Fibroblast of upper back skin (primary cell): ENCODE results near the gene SMARCC1.

Experiments
- DNase-seq: peaks from one replicate; pipeline ENCODE4 v3.0.0-alpha.2; 2013

Gene SMARCC1

DNA sequence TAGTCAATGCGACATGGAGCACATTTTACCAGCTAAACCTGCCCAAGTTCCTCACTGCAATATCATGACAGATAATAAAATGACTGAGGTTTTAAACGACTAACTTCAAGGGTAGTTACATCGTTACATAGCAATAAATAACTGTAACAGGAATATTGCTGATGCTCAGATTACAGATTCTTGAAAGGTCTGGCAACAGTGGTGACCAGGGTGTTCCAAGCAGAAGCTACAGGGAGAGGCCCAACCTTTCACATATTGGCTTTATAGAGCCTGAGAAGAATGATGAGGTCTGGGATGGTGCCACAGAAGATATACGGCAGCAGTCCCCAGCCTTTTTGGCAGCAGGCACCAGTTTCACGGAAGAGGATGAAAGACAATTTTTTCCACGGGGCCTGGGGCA, 151.9 kb downstream of the SMARCC1 start:
- no peak for DNase-seq

DNA sequence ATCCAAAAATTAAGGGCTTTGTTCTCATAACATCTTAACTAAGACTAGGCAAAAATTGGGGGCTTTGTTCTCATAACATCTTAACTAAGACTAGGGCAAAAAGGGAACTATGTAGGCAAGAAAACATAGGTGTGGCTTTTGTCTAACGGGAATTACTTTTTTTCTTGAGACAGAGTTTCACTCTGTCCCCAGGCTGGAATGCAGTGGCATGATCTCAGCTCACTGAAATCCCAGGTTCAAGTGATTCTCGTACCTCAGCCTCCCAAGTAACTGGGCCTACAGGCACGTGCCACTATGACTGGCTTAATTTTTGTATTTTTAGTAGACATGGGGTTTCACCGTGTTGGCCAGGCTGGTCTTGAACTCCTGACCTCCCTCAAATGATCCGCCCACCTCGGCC, 153.3 kb downstream of the SMARCC1 start:
- DNase-seq, result no peak

DNA sequence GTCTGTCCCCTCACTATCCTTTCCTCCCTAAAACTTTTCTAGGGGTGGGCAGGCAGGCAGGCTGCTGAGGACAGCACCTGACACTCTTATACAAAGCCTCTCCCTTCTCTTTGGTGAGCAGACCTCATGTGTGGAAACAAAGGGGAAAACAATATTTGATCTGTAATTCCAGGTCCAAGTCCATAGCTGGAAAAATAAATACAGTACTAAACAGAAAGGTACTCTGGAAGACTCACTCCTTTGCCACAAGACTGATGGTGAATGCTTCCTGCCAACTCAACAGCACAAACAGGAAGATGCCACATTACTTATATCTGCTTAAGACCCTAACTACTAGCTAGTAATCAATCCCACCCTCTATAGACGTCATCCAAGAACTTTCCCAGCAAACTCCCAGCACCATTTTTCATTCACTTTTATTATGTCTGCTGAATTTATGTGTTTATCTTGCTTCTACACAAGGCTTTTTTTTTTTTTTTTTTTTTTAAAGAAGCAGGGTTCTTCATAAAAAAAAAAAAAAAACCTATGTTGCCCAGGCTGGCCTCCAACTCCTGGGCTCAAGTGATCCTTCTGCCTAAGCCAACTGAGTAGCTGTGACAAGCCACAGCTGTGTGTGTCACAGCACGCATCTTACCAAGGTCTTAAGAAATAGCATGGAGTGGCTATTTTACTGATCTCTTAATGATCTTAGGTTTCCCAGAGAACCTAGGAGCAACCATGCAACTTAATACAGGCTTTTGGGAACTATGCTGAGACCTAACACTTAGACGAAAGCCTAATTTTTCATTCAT, 158.8 kb downstream of the SMARCC1 start:
- no peak for DNase-seq

- peak; percentile 54 for DNase-seq
These were observed 164.3 kb downstream of the SMARCC1 start for GRCh38 chr3:47617086-47618010.

DNA sequence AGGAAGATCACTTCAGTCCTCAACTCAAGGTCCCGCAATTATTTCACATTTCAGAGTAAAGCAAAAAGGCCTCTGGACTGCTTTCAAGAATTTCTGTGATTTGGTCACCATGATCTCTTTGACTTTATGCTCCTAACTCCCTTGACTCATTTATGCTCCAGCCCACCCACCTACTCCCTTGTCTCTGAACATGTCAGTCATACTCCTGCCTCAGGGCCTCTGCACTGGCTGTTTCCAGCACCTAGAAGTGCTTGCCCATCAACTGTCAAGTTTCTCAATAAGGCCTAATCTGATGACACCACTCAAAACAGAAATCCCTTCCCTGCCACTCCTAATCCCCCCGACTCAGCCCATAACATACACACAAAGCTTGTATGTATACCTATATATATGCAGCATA, 166.9 kb downstream of the SMARCC1 start:
- DNase-seq, result no peak

GRCh38 chr3:47613722-47614121, 168.0 kb downstream of the SMARCC1 start:
- no peak for DNase-seq

DNA sequence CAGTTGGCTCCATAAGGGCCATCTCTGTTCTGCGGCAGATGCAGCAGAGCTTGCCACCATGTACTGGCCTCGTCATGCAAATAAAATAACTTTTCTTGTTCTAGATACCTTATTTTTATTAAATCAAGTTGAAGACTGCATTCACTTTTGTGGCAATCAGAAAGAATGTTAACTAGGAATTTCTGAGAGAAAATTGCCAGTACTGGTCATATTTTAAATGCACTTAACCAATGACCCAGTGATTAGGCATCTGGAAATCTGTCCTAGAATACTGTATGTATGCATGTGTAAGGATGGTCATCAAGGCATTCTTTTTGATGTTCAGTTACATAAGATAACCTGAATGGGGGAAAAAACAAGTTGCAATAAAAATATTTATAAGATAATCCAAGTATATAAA, 168.8 kb downstream of the SMARCC1 start:
- DNase-seq, result peak; percentile 39

DNA sequence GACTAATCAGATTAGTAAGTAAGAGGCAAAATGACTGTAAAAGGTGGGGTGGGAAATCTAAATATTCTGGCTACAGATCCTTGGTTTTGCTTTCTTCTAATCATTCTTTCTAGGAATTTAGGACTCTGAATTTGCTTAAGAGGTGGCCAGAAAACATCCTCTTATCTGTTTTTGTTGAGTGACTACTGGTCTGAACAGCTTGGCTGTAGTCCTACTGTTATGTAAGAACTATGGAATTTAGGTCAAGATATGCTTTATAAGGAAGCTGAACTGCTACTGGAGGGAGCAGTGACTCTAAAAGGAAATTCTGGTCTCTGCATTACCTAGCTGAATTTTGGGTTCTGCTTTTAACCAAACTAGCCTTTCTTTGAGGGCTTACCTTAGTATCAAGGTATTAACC, 169.5 kb downstream of the SMARCC1 start:
- peak; percentile 88 for DNase-seq

DNA sequence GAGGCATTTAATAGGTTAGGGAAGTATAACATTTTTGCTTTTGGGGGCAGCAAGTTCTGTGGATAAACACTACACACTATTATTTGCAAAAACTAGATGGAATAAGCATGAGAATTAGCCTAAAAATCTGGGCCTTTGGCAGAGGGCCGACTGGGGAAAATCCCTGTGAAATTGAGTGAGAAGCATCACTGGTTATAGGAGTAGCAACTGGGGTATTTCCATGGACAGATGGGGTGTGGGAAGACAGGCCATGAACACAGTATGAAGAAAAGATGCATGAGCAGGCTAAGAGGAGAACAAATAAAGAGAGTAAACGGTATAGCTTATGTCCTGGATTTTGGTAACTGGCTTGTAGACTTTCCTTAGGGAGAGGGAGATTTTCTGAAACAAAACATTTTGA, 170.1 kb downstream of the SMARCC1 start:
- DNase-seq, result no peak

DNA sequence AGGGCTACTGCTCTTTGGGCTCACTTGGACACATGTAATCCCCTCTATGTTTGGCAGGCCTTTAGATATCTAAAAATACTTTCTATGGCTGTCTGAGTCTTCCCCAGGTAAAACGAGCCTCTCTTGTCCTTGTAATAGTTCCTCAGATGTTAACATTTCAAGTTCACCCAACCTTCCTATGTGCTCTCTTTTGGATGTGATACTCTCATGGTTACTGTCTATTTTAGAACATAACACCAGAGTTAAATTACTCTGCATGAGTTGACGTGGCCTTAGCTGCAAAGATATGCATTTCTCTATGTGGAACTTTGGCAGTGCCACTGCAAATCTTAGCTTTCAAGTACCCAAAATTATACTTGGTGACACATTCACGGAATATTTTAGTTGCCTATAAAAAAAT, 171.1 kb downstream of the SMARCC1 start:
- no peak for DNase-seq

- no peak for DNase-seq
These were observed 174.4 kb downstream of the SMARCC1 start for GRCh38 chr3:47607335-47607734.

GRCh38 chr3:47606165-47606564, 175.5 kb downstream of the SMARCC1 start:
- DNase-seq, result no peak

DNA sequence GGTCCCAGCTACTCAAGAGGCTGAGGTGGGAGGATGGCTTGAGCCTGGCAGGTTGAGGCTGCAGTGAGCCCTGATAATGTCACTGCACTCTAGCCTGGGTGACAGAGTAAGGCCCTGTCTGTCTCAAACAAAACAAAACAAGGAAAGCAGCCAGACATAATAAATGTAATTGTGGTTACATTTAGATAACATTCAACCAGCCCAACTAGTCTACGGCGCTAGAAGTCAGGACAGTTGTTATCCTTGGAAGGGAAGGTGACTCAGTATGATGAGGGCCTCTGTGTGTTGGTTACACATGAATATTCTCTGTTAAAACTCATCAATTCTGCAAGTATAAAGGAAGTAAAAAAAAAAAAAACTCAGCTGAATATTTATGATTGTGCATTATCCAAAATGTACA, 176.0 kb downstream of the SMARCC1 start:
- DNase-seq, result peak; percentile 21

DNA sequence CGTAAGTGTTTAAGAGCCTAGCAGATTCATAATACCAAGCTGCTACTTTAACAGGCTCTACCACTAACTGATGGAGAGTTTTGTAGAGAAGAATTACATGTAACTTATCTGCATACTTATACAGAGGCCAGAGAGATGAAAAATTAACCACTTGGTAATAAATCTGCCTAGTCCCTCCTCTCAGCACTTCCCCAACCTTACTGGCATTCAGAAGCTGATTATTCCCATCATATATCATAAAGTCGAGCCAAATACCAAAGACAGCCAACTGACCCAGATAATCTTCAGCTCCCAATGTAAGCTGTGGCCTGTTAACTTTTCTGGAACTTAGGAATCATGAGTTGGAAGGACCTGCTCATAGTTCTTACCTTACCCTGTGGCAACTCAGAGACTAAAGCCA, 177.5 kb downstream of the SMARCC1 start:
- no peak for DNase-seq

- no peak for DNase-seq
These were observed 178.4 kb downstream of the SMARCC1 start for GRCh38 chr3:47603332-47603731.

DNA sequence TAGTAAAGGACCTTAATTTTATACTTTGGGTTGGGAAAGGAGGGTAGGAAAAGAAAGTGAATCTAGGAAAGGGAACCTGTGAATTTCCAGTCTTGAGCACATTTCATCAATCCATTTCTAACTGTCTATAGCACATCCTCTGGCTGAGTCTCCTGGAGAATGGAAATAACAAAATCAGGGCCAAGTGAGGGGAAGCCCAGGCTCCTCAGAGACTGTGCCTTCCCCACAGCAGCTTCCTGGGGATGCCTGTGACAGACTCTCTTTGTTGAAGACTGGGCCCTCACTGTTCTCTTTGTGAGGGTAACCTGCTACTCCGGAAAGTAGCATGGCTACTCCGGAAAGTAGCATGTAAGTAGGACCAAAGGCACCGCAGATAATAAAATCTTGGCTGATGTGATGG, 180.4 kb downstream of the SMARCC1 start:
- DNase-seq, result no peak

DNA sequence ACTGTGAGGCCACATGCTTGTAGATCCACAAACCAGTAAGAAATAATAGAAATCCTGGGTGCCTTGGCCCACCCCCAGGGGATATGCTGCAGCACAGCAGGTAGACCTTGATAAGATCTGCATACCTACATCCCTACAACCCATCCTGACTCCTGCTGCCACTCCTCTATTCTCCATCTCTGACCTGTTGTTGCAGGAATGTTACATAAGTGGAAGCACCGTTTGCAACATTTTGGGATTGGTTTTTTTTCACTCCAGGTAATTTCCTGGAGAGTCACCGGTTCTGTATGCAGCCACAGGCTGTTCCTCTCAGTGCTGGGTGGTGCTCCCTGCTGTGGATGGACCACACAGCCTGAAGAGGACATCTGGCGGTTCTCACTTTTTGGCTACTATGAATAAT, 186.9 kb downstream of the SMARCC1 start:
- DNase-seq, result no peak

DNA sequence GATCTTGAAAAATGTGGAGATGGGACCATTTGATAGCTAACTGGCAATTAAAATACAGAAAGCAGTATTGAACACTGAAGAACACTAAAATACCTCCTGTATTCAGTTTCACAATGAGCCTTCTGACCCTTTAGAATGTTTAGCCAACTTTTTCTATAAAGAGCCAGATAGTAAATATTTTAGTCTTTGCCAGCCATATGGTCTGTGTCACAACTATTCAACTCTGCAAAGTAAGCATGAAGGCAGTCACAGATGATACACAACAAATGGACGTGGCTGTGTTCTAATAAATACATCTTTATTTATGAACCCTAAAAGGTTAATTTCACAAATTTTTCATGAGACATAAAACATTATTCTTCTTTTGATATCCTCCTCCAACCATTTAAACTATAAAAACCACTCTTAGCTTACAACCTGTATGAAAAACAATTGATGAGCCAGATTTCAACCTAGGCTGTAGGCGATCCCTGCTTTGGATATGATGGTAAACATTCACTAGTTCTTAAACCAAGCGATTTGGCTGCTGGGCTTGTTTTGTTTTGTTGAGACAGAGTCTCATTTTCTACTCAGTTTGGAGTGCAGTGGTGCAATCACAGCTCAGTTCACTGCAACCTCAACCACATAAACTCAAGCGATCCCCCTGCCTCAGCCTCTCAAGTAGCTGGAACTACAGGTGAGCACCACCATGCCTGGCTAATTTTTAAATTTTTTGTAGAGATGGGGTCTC, 189.5 kb downstream of the SMARCC1 start:
- DNase-seq, result no peak

DNA sequence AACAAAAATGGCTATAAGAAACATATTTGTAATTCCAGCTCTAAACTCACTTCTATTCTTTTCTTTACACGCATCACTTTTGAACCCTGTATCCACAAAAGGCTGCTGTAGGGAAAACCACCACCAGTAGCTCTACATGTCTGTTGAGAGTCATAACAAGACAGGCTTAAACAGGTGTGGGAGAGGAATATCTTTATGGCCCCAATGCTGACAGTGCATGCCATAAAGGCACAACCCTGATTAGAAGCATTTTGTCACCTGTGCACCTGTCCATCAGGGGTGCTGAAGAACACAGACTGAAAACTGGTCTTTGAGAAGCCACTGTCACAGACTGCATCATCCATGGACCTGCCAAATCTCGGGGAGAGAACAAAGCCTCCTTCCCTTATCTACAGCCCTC, 191.5 kb downstream of the SMARCC1 start:
- DNase-seq, result no peak

DNA sequence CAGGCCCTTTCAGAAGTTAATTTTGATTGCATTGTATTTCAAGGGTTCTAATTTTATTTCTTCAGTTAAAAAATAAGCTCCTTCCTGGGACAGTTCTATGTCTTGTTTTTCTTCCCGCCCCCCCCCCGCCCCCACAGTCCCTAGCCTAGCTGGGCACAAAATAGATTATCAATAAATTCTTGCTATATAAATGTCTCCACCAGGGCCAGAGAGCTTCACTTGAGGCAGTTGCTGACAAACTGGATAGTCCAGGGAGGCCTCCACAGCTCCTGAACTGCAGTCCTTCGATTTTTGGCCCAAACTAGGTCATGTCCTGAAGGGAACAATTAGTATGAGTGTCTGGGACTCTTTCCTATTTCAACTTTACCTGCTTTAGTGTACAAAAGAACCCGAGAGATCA, 193.1 kb downstream of the SMARCC1 start:
- no peak for DNase-seq

DNA sequence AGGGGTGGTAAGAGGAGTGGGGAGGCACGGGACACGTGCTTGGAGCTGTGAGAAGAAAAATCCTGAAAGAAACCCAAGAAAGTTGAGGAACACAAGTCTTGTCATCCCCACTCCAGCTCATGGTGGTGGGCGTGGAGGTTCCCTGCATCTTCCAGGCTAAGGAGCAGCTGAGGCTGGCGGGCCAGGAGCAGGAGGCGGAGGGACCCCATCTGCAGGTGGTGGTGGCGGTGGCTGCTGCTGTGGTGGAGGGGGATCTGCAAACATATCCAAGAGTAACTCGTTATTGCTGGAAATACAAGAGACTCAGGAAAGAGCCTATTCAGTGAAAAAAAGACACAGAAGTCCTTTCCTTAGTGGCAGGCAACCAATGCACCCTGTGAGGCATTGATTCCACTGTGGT, 193.6 kb downstream of the SMARCC1 start:
- DNase-seq, result no peak

DNA sequence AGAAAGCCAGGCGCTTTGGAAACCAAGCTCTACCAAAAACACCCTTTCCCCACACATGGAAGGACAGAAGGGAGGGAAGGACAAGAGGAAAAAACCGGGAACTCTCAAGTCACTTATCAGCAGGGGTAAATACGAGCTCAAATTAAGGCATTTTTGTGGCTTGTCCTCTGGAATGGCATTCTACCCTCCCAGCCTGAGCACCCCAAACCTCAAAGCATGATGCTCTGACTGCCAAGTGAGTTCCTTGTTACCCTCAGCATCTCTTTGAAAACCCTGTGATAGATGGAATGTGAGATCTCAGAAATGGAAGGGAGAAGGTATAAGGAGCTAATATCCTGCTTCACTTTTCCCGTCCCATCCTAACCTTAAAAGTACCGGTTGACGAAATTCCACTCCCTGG, 194.9 kb downstream of the SMARCC1 start:
- peak; percentile 24 for DNase-seq

DNA sequence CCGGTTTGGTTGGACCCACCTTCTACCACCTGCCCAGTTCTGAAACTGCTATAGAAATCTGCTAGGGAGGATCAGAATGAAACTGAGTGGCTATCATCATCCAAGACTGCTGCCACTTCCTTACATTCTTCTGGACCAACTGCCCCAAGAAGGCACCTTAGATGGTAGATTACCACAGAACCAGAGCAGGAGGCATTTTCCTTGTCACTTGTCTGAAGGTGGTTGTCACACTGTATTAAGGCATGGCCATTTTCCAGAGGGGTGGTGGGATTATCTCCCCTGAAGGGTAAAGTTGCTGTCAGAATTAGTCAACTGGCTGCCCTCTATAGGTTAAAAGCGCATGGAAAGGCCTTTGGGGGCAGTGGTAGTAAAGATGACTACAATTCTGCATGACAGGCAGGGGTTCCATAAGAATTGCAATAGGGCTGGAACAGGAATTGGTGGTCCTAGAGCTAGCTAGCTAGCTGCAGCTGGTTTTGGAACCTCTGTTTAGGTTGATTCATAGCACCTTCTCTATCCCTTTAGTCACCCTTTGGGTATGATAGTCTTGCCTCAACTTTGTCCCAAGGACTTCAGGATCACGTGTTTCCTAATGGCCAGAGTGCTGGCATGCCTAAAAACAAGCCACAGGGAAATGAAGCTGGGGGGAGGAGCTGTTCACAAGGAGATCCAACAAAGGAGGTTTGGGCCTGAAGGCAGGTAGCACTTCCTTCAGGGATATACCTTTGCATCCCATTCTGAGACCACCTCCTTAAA, 198.2 kb downstream of the SMARCC1 start:
- DNase-seq, result no peak
